Panc1 (cell line): Measurements from ENCODE around the gene SV2B. TPM values are rescaled to one million over a fixed set of nuclear protein-coding genes. Genes with fewer than 3 reads are reported as not detected.

Experiments
- ATAC-seq: fragments of 200-7000 bp; cut with Tn5 transposase; 2 replicates; pipeline ENCODE4 v1.9.1; 2020; ENCODE audit warnings: mild to moderate bottlenecking, moderate library complexity
- BruUV-seq: library from RNA; stranded (reverse); fragments of 400-500 nt; replicated peaks from 2 replicates; lab custom pipeline; 2021; lab: Mats Ljungman, UMichigan
- CTCF ChIA-PET: fragments of 300-600 bp; sonication (Branson Sonifier 250); formaldehyde crosslinking; loops from one replicate; lab custom pipeline; 2022; ENCODE audit warnings: antibody characterized with exemption; lab: Charles Lee
- POLR2A ChIA-PET: fragments of 300-600 bp; sonication (Branson Sonifier 250); formaldehyde crosslinking; loops from one replicate; lab custom pipeline; 2022; ENCODE audit warnings: antibody characterized with exemption; lab: Charles Lee
- DNase-seq: peaks from one replicate; pipeline ENCODE4 v3.0.0-alpha.2; 2010; ENCODE audit warnings: low read depth, low spot score
- H3K27ac ChIP-seq: 2 replicates; pipeline ENCODE4 v1.5.1; 2011; ENCODE audit warnings: mild to moderate bottlenecking, low read length, inconsistent platforms
- H3K27me3 ChIP-seq: fragments of 200-500 bp; sonication (Bioruptor generic); 2 replicates; pipeline ENCODE4 v1.6.0; 2014; ENCODE audit warnings: low read length, inconsistent platforms; ENCODE audit not compliant: control insufficient read depth, insufficient read depth
- H3K36me3 ChIP-seq: fragments of 200-500 bp; sonication (Bioruptor generic); 2 replicates; pipeline ENCODE4 v1.5.1; 2014; ENCODE audit warnings: inconsistent platforms, mild to moderate bottlenecking, low read length, moderate library complexity; ENCODE audit not compliant: control insufficient read depth, insufficient read depth
- H3K4me1 ChIP-seq: 2 replicates; pipeline ENCODE4 v1.5.1; 2011; ENCODE audit warnings: inconsistent platforms, mild to moderate bottlenecking, low read length, moderate library complexity; ENCODE audit not compliant: control insufficient read depth, insufficient read depth
- H3K4me3 ChIP-seq, 2 experiments: 2 replicates each; pipeline ENCODE4 v1.5.1; 2011 to 2012; ENCODE audit warnings: low read depth in 2 of 2, low read length in 2 of 2, mild to moderate bottlenecking in 2 of 2, inconsistent platforms in 1 of 2, moderate library complexity in 1 of 2
- H3K9me3 ChIP-seq: fragments of 200-500 bp; sonication (Bioruptor generic); 2 replicates; pipeline ENCODE4 v1.5.1; 2014; ENCODE audit warnings: low read depth, mild to moderate bottlenecking, inconsistent platforms, low read length, moderate library complexity; ENCODE audit not compliant: control insufficient read depth, insufficient read depth
- CTCF ChIP-seq: fragments of 450-650 bp; IDR thresholded peaks from 2 replicates; pipeline ENCODE4 v1.5.1; 2017; ENCODE audit warnings: mild to moderate bottlenecking
- POLR2AphosphoS5 ChIP-seq: IDR thresholded peaks from 2 replicates; pipeline ENCODE4 v1.6.1; 2012; ENCODE audit warnings: mild to moderate bottlenecking, low read depth, low read length, moderate library complexity
- REST ChIP-seq, 2 experiments: IDR thresholded peaks; 2 replicates each; pipeline ENCODE4 v1.6.1; 2011 to 2012; ENCODE audit warnings: low read depth in 2 of 2, control low read depth in 1 of 2, low read length in 1 of 2, mild to moderate bottlenecking in 1 of 2, moderate library complexity in 1 of 2; ENCODE audit not compliant: insufficient read depth in 1 of 2
- SIN3A ChIP-seq: IDR thresholded peaks from 2 replicates; pipeline ENCODE4 v1.6.1; 2012; ENCODE audit warnings: low read depth, mild to moderate bottlenecking, low read length, moderate library complexity, borderline replicate concordance; ENCODE audit not compliant: insufficient read depth
- TCF7L2 ChIP-seq: IDR thresholded peaks from 2 replicates; pipeline ENCODE4 v1.6.1; 2011; ENCODE audit warnings: mild to moderate bottlenecking, low read depth, low read length, inconsistent platforms
- in situ Hi-C: cut with HindIII; loops from 2 replicates; pipeline ENCODE4 v1.10.0; 2016; ENCODE audit warnings: low sequenced_read_pairs, low pct_unique_long_range_greater_than_20kb
- intact Hi-C: fragments of 100-400 bp; cut with micrococcal nuclease; formaldehyde crosslinking; loops from one replicate; pipeline ENCODE4 v1.10.0; 2022; ENCODE audit not compliant: unreplicated experiment
- total RNA-seq: library from RNA; stranded (reverse); gene quantifications from one replicate; pipeline ENCODE4 v1.2.1, GENCODE V29; 2021; ENCODE audit not compliant: unreplicated experiment

SV2B gene
- total RNA-seq, 1 experiment from 2014 or later = not detected

GRCh38 chr15:91259077-91259476, 159.0 kb downstream of the SV2B start:
- no peak overlapping the region for H3K4me3 ChIP-seq
- in situ Hi-C loops (no loop called here), intact Hi-C loops (no loop called here)
- no peaks in the 10 kb centered on the region for H3K36me3 ChIP-seq
- ChIA-PET CTCF (interaction anchor here (0.7 to 1.2 kb wide), 4 partner anchors 7 to 910 kb away, joined by 3 to 8 read pairs (median 4); no protein-coding TSS in a partner anchor), POLR2A (no interaction called here)
- no peak for DNase-seq
- no peak overlapping the region for H3K27ac ChIP-seq
- peaks cover 16% of the 10 kb centered on the region for H3K27me3 ChIP-seq
- H3K4me1 ChIP-seq = peaks cover 3% of the 10 kb centered on the region; the same call in 1 of the 2 replicates
- TF ChIP-seq POLR2AphosphoS5 (no peak), TCF7L2 (no peak), CTCF (no peak), REST (IDR thresholded peaks at IDR 0.05; ENCODE audit: insufficient read depth in 1 of 2, low read depth in 2 of 2, low read length in 1 of 2) (no peak), SIN3A (no peak)
- no TSS peak for BruUV-seq
- no peaks in the 10 kb centered on the region for H3K9me3 ChIP-seq
- no peak for ATAC-seq

- TF ChIP-seq SIN3A (no peak), POLR2AphosphoS5 (no peak), TCF7L2 (no peak), REST (IDR thresholded peaks at IDR 0.05; ENCODE audit: insufficient read depth in 1 of 2, low read depth in 2 of 2, low read length in 1 of 2) (no peak), CTCF (no peak)
- POLR2A ChIA-PET = no interaction called here
- in situ Hi-C loops = no loop called here
- ATAC-seq = no peak
- no peaks in the 10 kb centered on the region for H3K36me3 ChIP-seq
- H3K9me3 ChIP-seq = no peaks in the 10 kb centered on the region
- no peak overlapping the region for H3K27ac ChIP-seq
- DNase-seq = no peak
- BruUV-seq = no TSS peak
- intact Hi-C loops = no loop called here
- CTCF ChIA-PET = no interaction called here
- peaks cover 3% of the 10 kb centered on the region; the same call in 1 of the 2 replicates for H3K4me1 ChIP-seq
- H3K27me3 ChIP-seq = peaks cover 9% of the 10 kb centered on the region
- no peak overlapping the region for H3K4me3 ChIP-seq
Observed at GRCh38 chr15:91261345-91261744, 161.3 kb downstream of the SV2B start.
